Glomerular endothelial cell (primary cell): Measurements from ENCODE around the gene LMLN. TPM values are rescaled to one million over a fixed set of nuclear protein-coding genes. Genes with fewer than 3 reads are reported as not detected.
"Not testable (repeated sequence)": the region's sequence is repeated elsewhere in the genome, so short reads cannot be mapped to it uniquely, and the experiment has no call there.

Experiments used
- DNase-seq: peaks from one replicate; pipeline ENCODE4 v3.0.0-alpha.2; 2011; ENCODE audit warnings: low read depth, low spot score; ENCODE audit errors: extremely low read depth
- total RNA-seq: library from RNA; depleted of rRNA; stranded (reverse); fragments of >200 nt; gene quantifications from 2 replicates; pipeline ENCODE4 v1.2.3, GENCODE V29; 2015

Gene LMLN
- total RNA-seq, 1 donor from 2014 or later = 7.4 TPM

DNA sequence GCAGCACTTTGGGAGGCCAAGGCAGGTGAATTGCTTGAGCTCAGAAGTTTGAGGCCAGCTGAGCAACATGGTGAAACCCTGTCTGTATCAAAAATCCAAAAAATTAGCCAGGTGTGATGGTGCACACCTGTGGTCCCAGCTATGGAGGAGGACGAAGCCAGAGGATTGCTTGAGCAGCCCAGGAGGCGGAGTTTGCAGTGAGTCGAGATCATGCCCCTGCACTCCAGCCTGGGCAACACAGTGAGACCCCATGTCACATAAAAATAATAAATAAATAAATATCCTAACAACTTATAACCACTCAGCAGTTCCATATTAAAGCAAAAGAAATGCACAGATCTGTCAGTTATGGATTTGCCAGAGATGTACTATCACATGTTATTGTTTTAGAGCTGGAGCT lies 62.6 kb downstream of the LMLN start:
- no peak for DNase-seq

DNA sequence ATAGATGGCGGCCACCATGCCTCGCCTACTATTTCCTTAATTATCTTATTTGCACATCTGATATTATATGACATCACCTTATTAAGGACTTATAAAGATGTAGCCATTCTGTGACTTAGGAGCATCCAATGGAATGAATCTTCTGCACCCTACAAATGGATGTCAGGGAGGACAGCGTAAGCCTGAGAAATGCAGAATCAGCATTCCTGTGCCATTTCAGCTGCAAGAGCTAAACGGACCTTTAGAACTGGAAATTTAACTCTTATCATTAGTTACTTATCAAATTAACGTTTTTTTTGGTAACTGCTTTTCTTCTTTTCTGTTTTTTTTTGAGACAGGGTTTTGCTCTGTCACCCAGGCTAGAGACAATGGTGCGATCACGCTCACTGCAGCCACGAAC lies 65.6 kb downstream of the LMLN start:
- DNase-seq = no peak

DNA sequence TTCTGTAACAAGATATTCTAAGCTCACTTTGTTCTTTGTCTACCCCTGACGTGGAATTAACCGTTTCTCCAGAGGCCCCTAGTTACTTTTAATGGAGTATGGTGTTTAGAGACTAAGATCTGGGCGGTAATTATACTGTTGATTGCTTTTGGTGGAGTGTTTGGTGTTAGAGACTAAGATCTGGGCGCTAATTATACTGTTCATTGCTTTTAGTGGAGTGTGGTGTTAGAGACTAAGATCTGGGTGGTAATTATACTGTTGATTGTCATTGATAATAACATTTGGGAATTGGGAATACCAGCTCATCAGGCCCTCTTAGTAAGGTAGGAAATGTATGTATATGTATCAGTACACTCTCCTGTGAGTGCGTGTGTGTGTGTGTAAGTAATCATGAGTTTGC lies 66.6 kb downstream of the LMLN start:
- no peak for DNase-seq

DNA sequence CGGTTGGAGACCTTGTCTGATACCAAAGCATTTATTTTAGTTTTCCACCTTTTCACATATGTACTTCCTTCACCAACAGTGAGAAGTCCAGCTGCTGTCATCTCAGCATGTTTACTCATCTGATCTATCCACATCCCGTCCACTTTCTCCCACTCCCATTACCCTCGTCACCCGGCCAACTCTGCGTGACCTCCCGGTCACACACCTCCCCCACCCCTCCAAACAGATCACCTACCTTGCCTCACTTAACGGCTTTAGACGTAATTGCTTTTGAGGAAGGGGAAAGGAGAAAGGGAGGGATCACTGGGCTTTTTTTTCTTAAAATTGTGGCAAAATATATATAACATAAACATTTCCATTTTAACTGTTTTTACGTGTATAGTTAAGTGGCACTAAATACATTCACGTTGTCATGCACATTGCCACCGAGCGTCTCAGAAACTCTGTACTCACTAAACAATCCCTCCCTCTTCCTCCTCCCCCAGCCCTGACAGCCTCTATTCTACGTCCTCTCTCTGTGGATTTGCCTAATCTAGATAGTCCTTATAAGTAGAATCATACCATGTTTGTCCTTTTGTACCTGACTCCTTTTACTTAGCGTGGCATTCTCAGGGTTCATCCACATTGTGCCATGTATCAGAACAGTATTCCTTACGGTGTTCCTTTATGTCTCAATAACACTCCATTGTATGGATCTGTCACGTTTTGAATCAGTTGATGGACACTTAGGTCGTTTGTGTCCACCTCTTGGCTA lies 67.2 kb downstream of the LMLN start:
- DNase-seq = no peak

DNA sequence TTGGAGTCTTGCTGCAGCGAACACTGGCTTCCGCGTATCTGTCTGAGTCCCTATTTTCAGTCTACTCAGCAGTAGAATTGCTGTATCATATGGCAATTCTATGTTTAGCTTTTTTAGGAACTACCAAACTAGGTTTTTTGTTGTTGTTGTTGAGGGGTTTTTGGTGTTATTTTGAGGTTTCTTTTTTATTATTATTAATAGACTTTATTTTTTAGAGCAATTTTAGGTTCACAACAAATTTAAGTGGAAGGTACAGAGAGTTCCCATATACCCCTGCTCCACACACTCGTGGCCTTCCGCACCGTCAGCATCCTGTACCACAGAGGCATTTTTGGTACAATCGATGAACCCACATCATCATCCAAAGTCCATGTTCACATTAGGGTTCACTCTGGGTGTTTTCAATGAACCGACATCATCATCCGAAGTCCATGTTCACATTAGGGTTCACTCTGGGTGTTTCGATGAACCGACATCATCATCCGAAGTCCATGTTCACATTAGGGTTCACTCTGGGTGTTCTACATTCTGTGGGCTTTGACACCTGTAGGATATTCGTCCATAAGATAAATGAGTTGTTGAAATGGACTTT lies 67.9 kb downstream of the LMLN start:
- no peak for DNase-seq

DNA sequence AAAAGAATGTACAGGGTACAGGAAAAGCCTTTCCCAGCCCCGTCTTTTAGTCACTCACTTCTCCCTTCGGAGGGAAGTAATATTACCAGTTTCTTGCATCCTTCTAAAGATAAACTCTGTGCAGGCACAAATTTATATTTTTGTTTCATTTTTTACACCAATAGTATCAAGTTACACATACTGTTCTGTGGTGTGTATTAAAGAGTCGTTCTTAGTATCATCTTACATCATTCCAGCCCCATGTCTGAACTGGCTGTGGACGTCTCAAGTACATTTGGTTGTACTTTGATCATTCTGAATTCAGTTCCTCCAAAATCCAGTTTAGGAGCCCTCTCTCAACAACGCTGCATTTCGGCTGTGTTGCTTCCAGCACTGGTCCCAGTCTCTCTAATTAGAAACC lies 68.7 kb downstream of the LMLN start:
- no peak for DNase-seq

DNA sequence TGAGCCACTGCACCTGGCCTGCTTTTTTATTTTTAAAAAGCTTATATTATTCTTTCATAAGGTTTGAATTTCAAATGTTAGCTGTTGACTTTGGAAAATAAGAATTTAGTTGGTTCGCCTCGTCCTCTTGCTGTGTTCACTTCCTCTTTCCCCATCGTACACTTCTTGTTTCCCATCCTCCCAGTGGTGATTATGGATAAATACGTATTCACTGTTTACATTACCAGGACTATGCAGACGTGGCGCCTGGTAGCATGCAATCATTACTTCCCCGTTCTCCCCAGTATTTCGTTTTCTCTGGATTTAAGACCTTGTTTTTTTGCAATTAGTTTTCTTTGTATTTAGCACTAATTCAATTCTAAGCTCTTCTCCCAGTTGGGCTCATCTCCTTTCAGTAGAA lies 70.1 kb downstream of the LMLN start:
- DNase-seq = no peak

DNA sequence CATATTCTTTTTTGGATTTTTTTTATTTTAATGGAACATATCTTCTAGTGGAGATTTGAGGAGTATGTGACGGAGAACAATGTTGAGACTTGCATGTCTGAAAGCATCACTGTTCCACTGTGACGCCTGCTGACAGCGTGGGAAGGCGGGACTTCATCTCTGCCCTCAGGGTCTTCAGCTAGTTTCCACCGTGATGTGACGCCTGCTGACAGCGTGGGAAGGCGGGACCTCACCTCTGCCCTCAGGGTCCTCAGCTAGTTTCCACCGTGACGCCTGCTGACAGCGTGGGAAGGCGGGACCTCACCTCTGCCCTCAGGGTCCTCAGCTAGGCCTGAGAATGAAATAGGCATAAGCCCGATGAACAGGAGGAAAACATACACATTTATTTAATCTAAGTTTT lies 70.7 kb downstream of the LMLN start:
- DNase-seq = no peak

DNA sequence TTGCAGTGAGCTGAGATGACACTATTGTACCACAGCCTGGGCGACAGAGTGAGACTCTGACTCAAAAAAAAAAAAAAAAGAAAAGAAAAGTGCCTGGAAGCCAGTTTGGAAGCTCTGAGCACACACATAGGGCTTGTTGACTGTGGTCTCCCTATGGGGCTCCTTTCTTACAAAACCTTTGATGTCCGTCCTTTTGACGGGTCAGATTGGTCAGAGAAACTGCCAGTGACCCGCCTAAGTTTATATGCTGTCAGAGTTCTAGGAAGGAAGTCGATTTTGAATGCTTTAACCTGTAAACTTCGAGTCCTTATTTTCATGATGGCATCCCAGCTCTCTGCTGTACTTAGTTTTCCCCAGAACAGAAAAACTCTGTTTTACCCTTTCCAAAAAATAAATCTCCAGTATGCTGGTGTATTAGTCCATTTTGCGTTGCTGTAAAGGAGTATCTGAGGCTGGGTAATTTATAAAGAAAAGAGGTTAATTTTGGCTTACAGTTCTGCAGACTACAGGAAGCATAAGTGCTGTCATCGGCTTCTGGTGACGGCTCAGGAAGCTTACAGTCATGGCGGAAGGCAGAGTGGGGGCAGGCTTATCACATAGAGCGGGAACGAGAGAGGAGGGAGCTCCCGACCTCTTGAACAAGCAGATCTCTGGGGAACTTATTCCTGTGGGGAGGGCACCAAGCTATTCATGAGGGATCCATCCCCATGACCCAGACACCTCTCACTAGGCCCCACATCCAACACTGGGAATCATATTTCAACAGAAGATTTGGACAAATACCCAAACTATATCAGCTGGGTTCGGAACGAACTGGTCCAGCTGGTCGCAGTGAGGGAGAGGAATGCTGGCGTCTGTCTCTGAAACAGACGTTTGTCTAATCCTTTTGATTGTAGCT lies 72.3 kb downstream of the LMLN start:
- DNase-seq = peak; percentile 25

DNA sequence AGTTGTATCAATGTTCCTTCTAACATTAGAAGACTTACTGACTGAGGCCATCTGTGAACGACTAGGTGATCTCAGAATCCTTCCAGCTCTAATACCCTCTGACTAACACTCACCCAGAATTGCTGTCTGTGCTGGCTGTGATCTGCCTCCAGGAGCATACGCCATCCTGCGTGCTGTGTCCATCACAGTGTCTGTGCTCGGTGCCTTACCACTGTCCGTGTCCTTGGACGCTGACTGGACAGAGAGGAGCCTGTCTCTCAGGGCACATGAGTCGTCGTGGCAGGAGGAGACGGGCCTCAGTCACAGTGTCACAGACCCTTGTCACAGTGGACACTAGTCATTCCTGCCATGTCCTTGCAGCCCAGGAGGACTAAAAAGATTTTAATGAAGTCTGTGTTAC lies 83.1 kb downstream of the LMLN start:
- no peak for DNase-seq

DNA sequence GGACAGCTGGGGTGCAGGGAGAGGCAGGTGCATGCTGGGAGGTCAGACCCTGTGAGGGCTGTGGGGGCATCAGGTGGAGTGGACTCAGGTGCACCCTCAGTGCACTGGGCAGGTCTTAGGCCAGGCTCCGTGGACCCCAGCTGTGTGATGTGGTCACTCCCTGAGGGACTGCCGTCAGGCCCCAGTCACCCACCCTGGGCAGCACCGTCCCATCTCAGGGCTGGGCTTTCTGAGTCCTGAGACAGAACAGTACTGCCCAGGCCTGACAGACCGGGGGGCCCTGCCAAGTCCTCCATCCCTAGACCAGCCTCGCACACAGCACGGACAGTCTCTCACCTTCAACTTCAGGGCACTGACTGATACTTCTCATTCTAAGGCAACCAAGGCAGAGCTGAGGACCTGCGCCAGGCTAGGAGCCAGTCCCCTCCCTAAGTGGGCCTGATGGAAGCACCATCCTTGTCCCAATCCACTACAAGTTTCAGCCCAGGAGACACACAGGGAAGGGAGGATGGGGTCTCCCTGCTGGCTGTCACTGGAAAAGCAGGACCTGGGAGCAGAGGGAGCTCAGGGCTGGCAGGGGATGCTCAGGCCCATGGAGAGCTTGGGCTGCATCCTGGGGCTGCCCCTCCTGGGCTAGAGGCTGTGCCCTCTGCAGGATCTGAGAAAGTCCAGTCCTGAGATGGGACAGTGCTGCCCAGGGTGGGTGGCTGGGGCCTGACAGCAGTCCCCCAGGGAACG lies 86.3 kb downstream of the LMLN start:
- no peak for DNase-seq

DNA sequence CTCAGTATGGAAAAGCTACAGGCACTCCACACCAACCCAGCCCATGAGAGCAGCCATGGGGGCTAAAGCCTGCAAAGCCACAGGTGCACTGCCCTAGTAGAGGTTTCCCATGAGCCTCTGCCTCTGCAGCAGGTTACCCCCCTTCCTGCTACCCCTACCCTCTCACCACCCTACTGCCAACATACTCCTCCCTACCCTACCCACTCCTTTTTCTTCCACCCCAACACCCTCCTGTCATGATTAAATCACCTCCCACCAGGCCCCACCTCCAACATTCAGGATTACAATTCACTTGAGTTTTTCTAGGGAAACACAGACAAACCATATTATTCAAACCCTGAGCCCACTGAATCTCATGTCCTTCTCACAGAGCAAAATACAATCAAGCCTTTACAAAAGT lies 88.4 kb downstream of the LMLN start:
- DNase-seq = no peak

DNA sequence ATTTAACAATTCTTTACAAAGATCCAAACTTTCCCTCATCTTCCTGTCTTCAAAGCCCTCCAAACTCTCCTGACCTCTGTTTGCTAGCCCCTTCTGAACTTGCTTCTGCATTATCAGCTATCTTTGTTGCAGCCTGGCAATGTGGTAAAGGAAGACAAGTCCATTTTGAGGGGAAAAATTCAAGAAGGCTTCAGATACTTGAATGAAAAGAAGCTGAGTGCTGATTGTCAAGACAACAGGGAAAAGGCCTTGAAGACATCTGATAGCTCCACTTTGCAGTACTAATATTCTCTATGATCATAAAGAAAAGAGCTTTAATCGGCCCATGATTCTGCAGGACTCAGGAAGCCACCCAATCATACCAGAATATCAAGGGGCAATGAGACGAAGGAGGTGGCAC lies 91.8 kb downstream of the LMLN start:
- no peak for DNase-seq

DNA sequence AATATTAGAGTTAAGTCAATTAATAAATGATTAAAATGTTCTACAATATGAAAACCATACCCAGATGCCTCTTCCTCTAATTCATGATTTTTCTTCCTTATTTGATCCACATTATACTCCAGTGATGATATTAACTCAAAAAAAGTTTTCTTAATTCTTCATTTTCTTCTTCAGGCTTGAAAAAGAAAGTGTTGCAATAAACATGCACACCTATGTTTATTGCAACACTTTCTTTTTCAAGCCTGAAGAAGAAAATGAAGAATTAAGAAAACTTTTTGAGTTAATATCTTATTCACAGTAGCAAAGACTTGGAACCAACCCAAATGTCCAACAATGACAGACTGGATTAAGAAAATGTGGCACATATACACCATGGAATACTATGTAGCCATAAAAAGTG lies 93.4 kb downstream of the LMLN start:
- DNase-seq = not testable (repeated sequence)

DNA sequence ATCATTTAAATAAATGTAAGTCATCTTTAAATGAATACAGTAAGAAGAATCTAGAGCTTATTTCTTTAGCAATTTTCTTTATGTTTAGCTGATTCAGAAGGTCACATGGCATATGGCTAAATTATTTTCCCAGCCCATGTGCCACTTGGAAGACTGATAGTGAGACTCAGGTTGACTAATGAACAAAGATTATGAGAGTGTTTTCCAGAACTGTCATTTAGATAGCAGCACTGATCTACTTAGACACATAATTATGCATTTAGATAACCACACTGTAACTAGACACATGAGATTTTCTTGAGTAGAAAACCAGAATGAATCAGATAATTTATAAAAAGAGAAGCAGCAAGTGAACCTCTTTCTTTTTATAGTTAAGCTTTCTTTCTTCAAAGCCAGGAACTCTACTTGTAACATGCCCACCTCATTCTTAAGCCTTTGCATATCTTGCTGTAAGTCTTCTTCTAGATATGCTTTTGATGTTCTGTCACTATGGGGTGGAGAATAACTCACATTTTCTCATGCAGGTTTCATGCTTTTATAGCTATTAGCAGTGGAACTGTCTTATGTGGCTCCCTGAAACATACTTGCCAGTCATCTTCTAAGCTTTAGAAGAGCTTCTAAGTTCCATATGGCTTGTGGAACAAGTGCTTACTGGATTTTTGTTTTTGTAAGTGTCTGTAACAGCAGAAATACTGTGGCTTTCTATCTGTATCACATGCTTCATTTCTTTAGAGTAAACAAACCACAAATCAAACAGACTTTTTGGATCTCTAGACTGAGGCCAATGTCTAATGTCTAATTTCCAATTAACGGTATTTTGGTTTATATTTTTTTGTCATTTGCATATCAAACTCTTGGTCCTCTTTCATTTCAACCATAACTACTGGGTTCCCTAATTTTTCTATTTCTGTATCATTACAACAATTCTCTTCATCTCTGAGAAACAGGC lies 101.4 kb downstream of the LMLN start:
- no peak for DNase-seq

DNA sequence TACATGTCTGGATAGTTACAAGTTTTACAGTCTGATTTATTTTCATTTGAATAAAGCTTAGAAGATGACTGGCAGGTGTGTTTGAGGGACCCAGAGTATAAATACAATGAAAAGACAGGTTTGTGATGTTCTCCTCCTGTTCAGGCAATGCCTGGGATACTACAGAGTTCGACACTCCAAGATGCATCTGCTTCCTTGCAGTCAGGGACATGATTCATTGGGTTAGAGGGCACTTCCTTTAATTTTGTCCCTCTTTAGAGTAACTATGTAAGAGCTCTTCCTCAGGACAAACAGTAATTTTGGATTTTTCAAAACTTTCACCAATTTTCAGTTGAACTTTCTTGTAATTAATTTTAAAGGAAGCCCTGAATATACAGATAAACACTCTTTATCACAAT lies 102.0 kb downstream of the LMLN start:
- no peak for DNase-seq

DNA sequence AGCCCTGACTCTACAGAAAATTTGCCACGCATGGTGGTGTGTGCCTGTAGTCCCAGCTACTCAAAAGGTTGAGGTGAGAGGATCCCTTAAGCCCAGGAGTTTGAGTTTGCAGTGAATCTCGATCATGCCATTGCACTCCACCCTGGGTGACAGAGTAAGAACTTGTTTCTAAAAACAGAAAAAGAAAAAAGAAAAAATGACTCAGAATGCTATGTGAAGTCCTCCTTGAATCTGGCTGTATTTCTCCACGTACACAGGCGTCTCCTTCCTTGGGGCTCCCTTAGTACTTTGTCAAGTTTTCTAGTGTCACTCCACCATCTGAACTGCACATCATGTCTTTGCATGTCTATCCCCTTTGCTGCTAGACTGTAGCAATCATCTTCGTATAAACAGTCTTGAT lies 104.4 kb downstream of the LMLN start:
- DNase-seq = no peak

DNA sequence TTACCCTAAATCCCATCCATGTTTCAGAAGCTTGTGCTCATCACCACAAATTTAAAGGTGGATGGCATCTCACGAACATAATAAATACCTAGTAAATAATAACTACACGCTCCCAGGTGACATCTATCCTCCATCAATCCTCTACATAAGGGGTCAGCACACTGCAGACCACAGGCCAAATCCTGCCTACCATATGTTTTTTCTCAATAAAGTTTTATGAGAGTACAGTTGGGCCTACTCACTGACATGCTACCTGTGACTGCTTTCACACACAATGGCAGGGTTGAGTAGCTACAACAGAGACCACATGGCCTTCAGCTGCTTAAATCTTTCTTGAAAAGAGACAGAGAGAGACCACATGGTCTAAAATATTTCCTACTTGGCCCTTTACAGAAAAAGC lies 105.9 kb downstream of the LMLN start:
- DNase-seq = no peak

DNA sequence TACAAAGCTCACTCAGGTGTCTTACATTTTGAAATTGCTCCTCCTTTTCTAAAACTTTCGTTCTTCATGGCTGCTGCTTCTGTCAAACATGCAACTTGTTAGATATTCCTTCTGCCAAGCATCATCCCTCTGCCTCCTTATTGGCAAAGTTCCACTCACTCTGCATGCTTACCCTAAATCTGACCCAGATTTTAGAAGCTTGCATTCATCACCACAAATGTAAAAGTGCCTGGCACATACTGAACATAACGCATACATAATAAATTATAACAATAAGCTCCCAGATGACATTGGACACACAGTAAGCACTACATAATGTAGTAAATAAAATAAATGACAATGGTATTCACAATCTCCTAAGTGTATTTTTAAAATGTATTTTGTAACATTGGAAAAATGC lies 107.4 kb downstream of the LMLN start:
- DNase-seq = no peak

DNA sequence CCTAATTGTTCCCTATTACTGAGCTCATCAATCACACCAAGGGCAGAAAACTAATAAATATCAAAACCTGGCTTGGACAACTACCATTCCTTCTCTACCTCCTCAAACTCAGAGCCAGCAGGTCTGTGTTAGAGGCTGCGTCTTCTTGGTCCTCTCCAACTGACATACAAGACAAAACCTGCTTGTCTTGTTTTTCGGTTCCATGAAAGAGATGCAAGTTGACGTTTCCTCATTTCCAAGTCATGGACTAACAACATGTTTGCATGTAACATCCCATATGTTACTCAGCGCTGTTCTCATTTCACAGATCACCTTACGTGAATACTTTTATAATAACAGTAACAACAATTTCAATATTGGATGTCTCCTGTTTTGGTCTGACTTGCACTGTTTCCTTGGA lies 110.9 kb downstream of the LMLN start:
- DNase-seq = no peak
